ENCODE data around the gene HOXC4. TPM values are rescaled to one million over a fixed set of nuclear protein-coding genes. Genes with fewer than 3 reads are reported as not detected.

The HOXC4 gene
- total RNA-seq, 1 experiment from 2014 or later, result not detected

DNA sequence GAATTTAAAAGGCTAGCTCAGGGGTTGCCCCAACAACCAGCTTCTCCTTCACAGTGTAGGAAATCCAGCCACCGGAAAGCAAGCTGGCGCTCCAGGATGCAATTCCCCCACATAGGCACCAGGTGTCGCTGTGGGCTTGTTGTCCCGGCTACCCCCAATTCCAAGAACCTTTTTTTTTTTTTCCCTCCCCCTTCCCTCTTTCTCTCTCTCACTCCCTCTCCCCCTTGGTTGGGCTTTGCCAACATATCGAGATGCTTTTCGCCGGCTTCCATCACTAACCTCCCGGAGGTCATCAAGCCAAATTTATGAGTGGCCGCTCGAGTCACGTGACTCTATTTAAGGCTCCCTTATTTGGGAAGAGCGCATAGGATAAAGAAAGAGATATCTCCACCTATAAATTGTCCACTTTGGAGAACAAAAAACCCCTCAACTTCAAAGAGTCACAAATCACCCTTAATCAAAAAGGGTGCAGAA, 21.0 kb upstream of the HOXC4 start, which contains the start of gene HOXC5:
HOXC5 (plus strand) TSS at position 424 of the 474 bp plus-strand sequence. CDS start 73 bp downstream, outside the sequence.
- H3K27ac Mint-ChIP-seq, result no peak within 1 kb of the TSS
- H3K9me3 ChIP-seq (ENCODE audit: control insufficient read depth, low read depth, low read length), result no peaks in the 10 kb centered on the region
- H2AFZ ChIP-seq (ENCODE audit: low read length), result no peak within 1 kb of the TSS
- no peaks in the 10 kb centered on the region for H3K23me2 ChIP-seq (ENCODE audit: insufficient read length, low read depth, low read length, poor library complexity, severe bottlenecking)
- no peak within 1 kb of the TSS for H2AK5ac ChIP-seq (ENCODE audit: insufficient read length, low read length)
- no peak within 1 kb of the TSS for H2BK5ac ChIP-seq (ENCODE audit: insufficient read length, low read length)
- no peak within 1 kb of the TSS for H3K4me2 ChIP-seq (ENCODE audit: insufficient read depth, insufficient read length, low read length)
- no peak within 1 kb of the TSS for H4K8ac ChIP-seq (replicated peaks; ENCODE audit: insufficient read length, low read depth, low read length)
- H4K5ac ChIP-seq (ENCODE audit: insufficient read length, low read depth, low read length), result no peak within 1 kb of the TSS
- no peak within 1 kb of the TSS for H3K18ac ChIP-seq (ENCODE audit: insufficient read length, low read depth, low read length)
- H3K79me1 ChIP-seq (ENCODE audit: insufficient read depth, low read depth, low read length, poor library complexity, severe bottlenecking), result no peaks in the 10 kb centered on the region
- H3K79me2 ChIP-seq (ENCODE audit: insufficient read depth, low read length), result no peaks in the 10 kb centered on the region
- no peak within 1 kb of the TSS for H4K91ac ChIP-seq (ENCODE audit: insufficient read length, low read depth, low read length)
- H3K36me3 Mint-ChIP-seq (ENCODE audit: insufficient read depth in 1 of 3, low read depth in 3 of 3), result peaks cover 0 to 7% (median 0%) of the 10 kb centered on the region in 3 experiments; a peak in 2 of 7 replicates
- H2BK15ac ChIP-seq (ENCODE audit: low read depth, low read length), result no peak within 1 kb of the TSS
- H3K14ac ChIP-seq (ENCODE audit: insufficient read depth, low read length), result no peak within 1 kb of the TSS
- no peak within 1 kb of the TSS for H2BK12ac ChIP-seq (ENCODE audit: insufficient read length, low read depth, low read length)
- H3K56ac ChIP-seq (ENCODE audit: insufficient read length, low read depth, low read length), result no peak within 1 kb of the TSS
- H3K4me1 ChIP-seq (ENCODE audit: insufficient read depth, low read length), result no peaks in the 10 kb centered on the region
- peak; percentile 91 for DNase-seq
- H3K27me3 ChIP-seq (ENCODE audit: insufficient read depth, low read length), result peaks cover 97% of the 10 kb centered on the region
- peak within 1 kb of the TSS in 1 of 2 experiments; percentile 56; a peak in 2 of 5 replicates for H3K4me3 Mint-ChIP-seq
- peaks cover 2 to 9% of the 10 kb centered on the region in 2 experiments; a peak in 3 of 5 replicates for H3K9me3 Mint-ChIP-seq
- H3K23ac ChIP-seq (ENCODE audit: insufficient read length, low read depth, low read length), result no peak within 1 kb of the TSS
- no peak within 1 kb of the TSS for H2BK120ac ChIP-seq (ENCODE audit: low read depth, low read length, poor library complexity, severe bottlenecking)
- no CpG with 5 or more reads among the region's 12 CpGs for WGBS (ENCODE audit: extremely low coverage, insufficient read length, low lambda C conversion rate)
- no peak within 1 kb of the TSS for H2BK20ac ChIP-seq (ENCODE audit: low read depth, low read length, poor library complexity, severe bottlenecking)
- TF ChIP-seq, protein P1, sequence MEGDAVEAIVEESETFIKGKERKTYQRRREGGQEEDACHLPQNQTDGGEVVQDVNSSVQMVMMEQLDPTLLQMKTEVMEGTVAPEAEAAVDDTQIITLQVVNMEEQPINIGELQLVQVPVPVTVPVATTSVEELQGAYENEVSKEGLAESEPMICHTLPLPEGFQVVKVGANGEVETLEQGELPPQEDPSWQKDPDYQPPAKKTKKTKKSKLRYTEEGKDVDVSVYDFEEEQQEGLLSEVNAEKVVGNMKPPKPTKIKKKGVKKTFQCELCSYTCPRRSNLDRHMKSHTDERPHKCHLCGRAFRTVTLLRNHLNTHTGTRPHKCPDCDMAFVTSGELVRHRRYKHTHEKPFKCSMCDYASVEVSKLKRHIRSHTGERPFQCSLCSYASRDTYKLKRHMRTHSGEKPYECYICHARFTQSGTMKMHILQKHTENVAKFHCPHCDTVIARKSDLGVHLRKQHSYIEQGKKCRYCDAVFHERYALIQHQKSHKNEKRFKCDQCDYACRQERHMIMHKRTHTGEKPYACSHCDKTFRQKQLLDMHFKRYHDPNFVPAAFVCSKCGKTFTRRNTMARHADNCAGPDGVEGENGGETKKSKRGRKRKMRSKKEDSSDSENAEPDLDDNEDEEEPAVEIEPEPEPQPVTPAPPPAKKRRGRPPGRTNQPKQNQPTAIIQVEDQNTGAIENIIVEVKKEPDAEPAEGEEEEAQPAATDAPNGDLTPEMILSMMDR (conservative IDR thresholded peaks at IDR 0.05), result peak; percentile 98
- H4K20me1 ChIP-seq (ENCODE audit: control insufficient read depth, insufficient read depth, insufficient read length), result no peaks in the 10 kb centered on the region
- H3K4me1 Mint-ChIP-seq, result peaks cover 17 to 25% of the 10 kb centered on the region in 2 experiments
- H3T11ph ChIP-seq (ENCODE audit: low read length), result no peak within 1 kb of the TSS
- H3K9ac ChIP-seq (ENCODE audit: extremely low read depth, insufficient read length, low read length), result no peak within 1 kb of the TSS
- H3K27me3 Mint-ChIP-seq (ENCODE audit: low read depth), result peaks cover 99% of the 10 kb centered on the region
- H3K4ac ChIP-seq (ENCODE audit: low read depth, low read length), result no peak within 1 kb of the TSS
- no peak within 1 kb of the TSS for H3K27ac ChIP-seq (ENCODE audit: insufficient read length, low read depth, low read length)

Measured in H9 (cell line).